Liver (tissue), 9 donors: ENCODE measurements around the gene CARD9. TPM values are rescaled to one million over a fixed set of nuclear protein-coding genes. Genes with fewer than 3 reads are reported as not detected.

Source experiments
- DNase-seq: peaks from one replicate; pipeline ENCODE4 v3.0.0-alpha.2; 2017; ENCODE audit warnings: low spot score
- H3K27ac ChIP-seq, 2 donors: one replicate each; pipeline ENCODE4 v1.7.0; 2013; ENCODE audit warnings: inconsistent platforms in 2 of 2, low read length in 2 of 2, control low read depth in 1 of 2, low read depth in 1 of 2, mild to moderate bottlenecking in 1 of 2
- H3K27me3 ChIP-seq, 4 donors: one replicate each; pipeline versions ENCODE4 v1.6.1 to v1.7.0; 2013; ENCODE audit warnings: low read length in 3 of 4, inconsistent platforms in 1 of 4, mild to moderate bottlenecking in 1 of 4, moderate library complexity in 1 of 4; ENCODE audit not compliant: control insufficient read depth in 4 of 4, insufficient read depth in 4 of 4
- H3K36me3 ChIP-seq, 4 donors: one replicate each; pipeline versions ENCODE4 v1.6.1 to v1.7.0; 2013; ENCODE audit warnings: low read length in 3 of 4, mild to moderate bottlenecking in 3 of 4, low read depth in 1 of 4, moderate library complexity in 1 of 4; ENCODE audit not compliant: control insufficient read depth in 4 of 4, insufficient read depth in 3 of 4
- H3K4me1 ChIP-seq, 4 donors: one replicate each; pipeline versions ENCODE4 v1.6.1 to v1.7.0; 2013; ENCODE audit warnings: low read length in 3 of 4, mild to moderate bottlenecking in 3 of 4, moderate library complexity in 1 of 4; ENCODE audit not compliant: control insufficient read depth in 4 of 4, insufficient read depth in 4 of 4
- H3K4me3 ChIP-seq, 3 donors: one replicate each; pipeline versions ENCODE4 v1.6.1 to v1.7.0; 2013; ENCODE audit warnings: low read length in 3 of 3, control low read depth in 1 of 3, low read depth in 1 of 3, mild to moderate bottlenecking in 1 of 3
- H3K9ac ChIP-seq, 2 donors: one replicate each; pipeline ENCODE4 v1.7.0; 2013; ENCODE audit warnings: low read length in 2 of 2, mild to moderate bottlenecking in 2 of 2, moderate library complexity in 2 of 2, control low read depth in 1 of 2, low read depth in 1 of 2
- H3K9me3 ChIP-seq, 4 donors: one replicate each; pipeline versions ENCODE4 v1.6.1 to v1.7.0; 2013; ENCODE audit warnings: low read length in 3 of 4; ENCODE audit not compliant: control insufficient read depth in 4 of 4
- ATF3 ChIP-seq: IDR thresholded peaks from 2 replicates; pipeline ENCODE4 v1.6.1; 2016; ENCODE audit warnings: antibody characterized with exemption
- FOXA1 ChIP-seq: IDR thresholded peaks from 2 replicates; pipeline ENCODE4 v1.6.1; 2016; ENCODE audit warnings: antibody characterized with exemption
- FOXA2 ChIP-seq: IDR thresholded peaks from 2 replicates; pipeline ENCODE4 v1.6.1; 2016; ENCODE audit warnings: antibody characterized with exemption
- GABPA ChIP-seq, 2 donors: IDR thresholded peaks in 1 of 2; conservative IDR thresholded peaks in 1 of 2; 2 replicates each; pipeline ENCODE4 v1.6.1; 2016; ENCODE audit warnings: antibody characterized with exemption in 2 of 2, mild to moderate bottlenecking in 1 of 2, moderate library complexity in 1 of 2
- HNF4A ChIP-seq, 2 donors: conservative IDR thresholded peaks; 2 replicates each; pipeline ENCODE4 v1.6.1; 2016; ENCODE audit warnings: antibody characterized with exemption in 2 of 2, mild to moderate bottlenecking in 2 of 2
- HNF4G ChIP-seq: IDR thresholded peaks from 2 replicates; pipeline ENCODE4 v1.6.1; 2016; ENCODE audit warnings: antibody characterized with exemption
- JUND ChIP-seq, 2 donors: IDR thresholded peaks; 2 replicates each; pipeline ENCODE4 v1.6.1; 2016; ENCODE audit warnings: antibody characterized with exemption in 2 of 2
- NR2F2 ChIP-seq: IDR thresholded peaks from 2 replicates; pipeline ENCODE4 v1.6.1; 2016; ENCODE audit warnings: antibody characterized with exemption
- RAD21 ChIP-seq, 2 donors: IDR thresholded peaks; 2 replicates each; pipeline ENCODE4 v1.6.1; 2016; ENCODE audit warnings: antibody characterized with exemption in 2 of 2, mild to moderate bottlenecking in 2 of 2
- SP1 ChIP-seq: IDR thresholded peaks from 2 replicates; pipeline ENCODE4 v1.6.1; 2018; ENCODE audit warnings: antibody characterized with exemption, mild to moderate bottlenecking
- TAF1 ChIP-seq: conservative IDR thresholded peaks from 2 replicates; pipeline ENCODE4 v1.6.1; 2016; ENCODE audit warnings: antibody characterized with exemption, mild to moderate bottlenecking
- YY1 ChIP-seq: IDR thresholded peaks from 2 replicates; pipeline ENCODE4 v1.6.1; 2016; ENCODE audit warnings: antibody characterized with exemption, mild to moderate bottlenecking
- ZBTB33 ChIP-seq: IDR thresholded peaks from 2 replicates; pipeline ENCODE4 v1.6.1; 2016; ENCODE audit warnings: antibody characterized with exemption
- WGBS: extraction: QIAGEN DNeasy Blood & Tissue Kit; methylation state at CpG from one replicate; pipeline ENCODE4 v1.1.7; 2013; 5-methylcytosine and 5-hydroxymethylcytosine counted together
- polyA plus RNA-seq, 2 donors: library from polyadenylated mRNA; stranded (reverse) in 1 of 2; unstranded in 1 of 2; fragments of 200-250 nt in 1 of 2; fragments of >200 nt in 1 of 2; fragmentation: Nextera tagmentation in 1 of 2; extraction: Ambion mirVana in 1 of 2; gene quantifications; one replicate each; pipeline versions ENCODE4 v1.2.1 to v1.2.3, GENCODE V29; 2013 to 2015
- total RNA-seq, 2 donors: library from RNA; depleted of rRNA; stranded (reverse); fragments of >200 nt; gene quantifications; one replicate each; pipeline ENCODE4 v1.2.3, GENCODE V29; 2014
- TF ChIP-seq, protein P1 (sequence below): IDR thresholded peaks from 2 replicates; pipeline ENCODE4 v1.6.1; 2016; ENCODE audit warnings: antibody characterized with exemption, mild to moderate bottlenecking
- TF ChIP-seq, protein P2 (sequence below): IDR thresholded peaks from 2 replicates; pipeline ENCODE4 v1.6.1; 2016; ENCODE audit warnings: antibody characterized with exemption
- TF ChIP-seq, protein P3 (sequence below): fragments of 150-350 bp; IDR thresholded peaks from 2 replicates; pipeline ENCODE4 v1.5.1; 2017; ENCODE audit warnings: improper control_type of control experiment, low read depth, low read length; ENCODE audit not compliant: missing input control
- donor health status: healthy.
- donor health status: healthy.
- donor health status: healthy.
- donor health status: healthy.
- donor health status: healthy.

The CARD9 gene
- total and polyA plus RNA-seq, 4 donors = 0.25 to 5.3 (median 2.2) TPM

GRCh38 chr9:136333486-136333885 is 40.0 kb downstream of the CARD9 start:
- WGBS = 95% methylated on average over 17 of the region's 17 CpGs

More at GRCh38 chr9:136333486-136333885, 40.0 kb downstream of the CARD9 start:
- Histone ChIP-seq H3K27me3 (no peaks in the 10 kb centered on the region), H3K36me3 (no peaks in the 10 kb centered on the region), H3K4me1 (no peaks in the 10 kb centered on the region), H3K9ac (no peak overlapping the region), H3K4me3 (no peak overlapping the region), H3K9me3 (no peaks in the 10 kb centered on the region), H3K27ac (no peak overlapping the region)
- TF ChIP-seq SP1 (no peak), FOXA1 (no peak), GABPA (IDR thresholded peaks at IDR 0.05 in 1 of 2, conservative IDR thresholded peaks at IDR 0.05 in 1 of 2) (no peak), YY1 (no peak), JUND (IDR thresholded peaks at IDR 0.05) (no peak), ZBTB33 (no peak), NR2F2 (no peak), HNF4A (conservative IDR thresholded peaks at IDR 0.05) (no peak), FOXA2 (no peak), ATF3 (no peak), HNF4G (no peak), RAD21 (IDR thresholded peaks at IDR 0.05) (no peak), TAF1 (no peak)
- TF ChIP-seq, protein P1, sequence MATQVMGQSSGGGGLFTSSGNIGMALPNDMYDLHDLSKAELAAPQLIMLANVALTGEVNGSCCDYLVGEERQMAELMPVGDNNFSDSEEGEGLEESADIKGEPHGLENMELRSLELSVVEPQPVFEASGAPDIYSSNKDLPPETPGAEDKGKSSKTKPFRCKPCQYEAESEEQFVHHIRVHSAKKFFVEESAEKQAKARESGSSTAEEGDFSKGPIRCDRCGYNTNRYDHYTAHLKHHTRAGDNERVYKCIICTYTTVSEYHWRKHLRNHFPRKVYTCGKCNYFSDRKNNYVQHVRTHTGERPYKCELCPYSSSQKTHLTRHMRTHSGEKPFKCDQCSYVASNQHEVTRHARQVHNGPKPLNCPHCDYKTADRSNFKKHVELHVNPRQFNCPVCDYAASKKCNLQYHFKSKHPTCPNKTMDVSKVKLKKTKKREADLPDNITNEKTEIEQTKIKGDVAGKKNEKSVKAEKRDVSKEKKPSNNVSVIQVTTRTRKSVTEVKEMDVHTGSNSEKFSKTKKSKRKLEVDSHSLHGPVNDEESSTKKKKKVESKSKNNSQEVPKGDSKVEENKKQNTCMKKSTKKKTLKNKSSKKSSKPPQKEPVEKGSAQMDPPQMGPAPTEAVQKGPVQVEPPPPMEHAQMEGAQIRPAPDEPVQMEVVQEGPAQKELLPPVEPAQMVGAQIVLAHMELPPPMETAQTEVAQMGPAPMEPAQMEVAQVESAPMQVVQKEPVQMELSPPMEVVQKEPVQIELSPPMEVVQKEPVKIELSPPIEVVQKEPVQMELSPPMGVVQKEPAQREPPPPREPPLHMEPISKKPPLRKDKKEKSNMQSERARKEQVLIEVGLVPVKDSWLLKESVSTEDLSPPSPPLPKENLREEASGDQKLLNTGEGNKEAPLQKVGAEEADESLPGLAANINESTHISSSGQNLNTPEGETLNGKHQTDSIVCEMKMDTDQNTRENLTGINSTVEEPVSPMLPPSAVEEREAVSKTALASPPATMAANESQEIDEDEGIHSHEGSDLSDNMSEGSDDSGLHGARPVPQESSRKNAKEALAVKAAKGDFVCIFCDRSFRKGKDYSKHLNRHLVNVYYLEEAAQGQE = no peak
- TF ChIP-seq, protein P2, sequence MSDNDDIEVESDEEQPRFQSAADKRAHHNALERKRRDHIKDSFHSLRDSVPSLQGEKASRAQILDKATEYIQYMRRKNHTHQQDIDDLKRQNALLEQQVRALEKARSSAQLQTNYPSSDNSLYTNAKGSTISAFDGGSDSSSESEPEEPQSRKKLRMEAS = no peak
- TF ChIP-seq, protein P3, sequence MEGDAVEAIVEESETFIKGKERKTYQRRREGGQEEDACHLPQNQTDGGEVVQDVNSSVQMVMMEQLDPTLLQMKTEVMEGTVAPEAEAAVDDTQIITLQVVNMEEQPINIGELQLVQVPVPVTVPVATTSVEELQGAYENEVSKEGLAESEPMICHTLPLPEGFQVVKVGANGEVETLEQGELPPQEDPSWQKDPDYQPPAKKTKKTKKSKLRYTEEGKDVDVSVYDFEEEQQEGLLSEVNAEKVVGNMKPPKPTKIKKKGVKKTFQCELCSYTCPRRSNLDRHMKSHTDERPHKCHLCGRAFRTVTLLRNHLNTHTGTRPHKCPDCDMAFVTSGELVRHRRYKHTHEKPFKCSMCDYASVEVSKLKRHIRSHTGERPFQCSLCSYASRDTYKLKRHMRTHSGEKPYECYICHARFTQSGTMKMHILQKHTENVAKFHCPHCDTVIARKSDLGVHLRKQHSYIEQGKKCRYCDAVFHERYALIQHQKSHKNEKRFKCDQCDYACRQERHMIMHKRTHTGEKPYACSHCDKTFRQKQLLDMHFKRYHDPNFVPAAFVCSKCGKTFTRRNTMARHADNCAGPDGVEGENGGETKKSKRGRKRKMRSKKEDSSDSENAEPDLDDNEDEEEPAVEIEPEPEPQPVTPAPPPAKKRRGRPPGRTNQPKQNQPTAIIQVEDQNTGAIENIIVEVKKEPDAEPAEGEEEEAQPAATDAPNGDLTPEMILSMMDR = no peak
- DNase-seq = no peak
